Stimulated activated CD8-positive, alpha-beta memory T cell treated with anti-CD3 and anti-CD28 coated beads, Interleukin-2, amount 100 ng/mL, for 48 hours (primary cell): Measurements from ENCODE around the gene ADAP2.
"Not testable (repeated sequence)": the region's sequence is repeated elsewhere in the genome, so short reads cannot be mapped to it uniquely, and the experiment has no call there.

ENCODE experiments used
- DNase-seq, 2 donors: peaks; one replicate each; pipeline ENCODE4 v3.0.0-alpha.2; 2020; ENCODE audit warnings: low read depth in 2 of 2

ADAP2 gene

DNA sequence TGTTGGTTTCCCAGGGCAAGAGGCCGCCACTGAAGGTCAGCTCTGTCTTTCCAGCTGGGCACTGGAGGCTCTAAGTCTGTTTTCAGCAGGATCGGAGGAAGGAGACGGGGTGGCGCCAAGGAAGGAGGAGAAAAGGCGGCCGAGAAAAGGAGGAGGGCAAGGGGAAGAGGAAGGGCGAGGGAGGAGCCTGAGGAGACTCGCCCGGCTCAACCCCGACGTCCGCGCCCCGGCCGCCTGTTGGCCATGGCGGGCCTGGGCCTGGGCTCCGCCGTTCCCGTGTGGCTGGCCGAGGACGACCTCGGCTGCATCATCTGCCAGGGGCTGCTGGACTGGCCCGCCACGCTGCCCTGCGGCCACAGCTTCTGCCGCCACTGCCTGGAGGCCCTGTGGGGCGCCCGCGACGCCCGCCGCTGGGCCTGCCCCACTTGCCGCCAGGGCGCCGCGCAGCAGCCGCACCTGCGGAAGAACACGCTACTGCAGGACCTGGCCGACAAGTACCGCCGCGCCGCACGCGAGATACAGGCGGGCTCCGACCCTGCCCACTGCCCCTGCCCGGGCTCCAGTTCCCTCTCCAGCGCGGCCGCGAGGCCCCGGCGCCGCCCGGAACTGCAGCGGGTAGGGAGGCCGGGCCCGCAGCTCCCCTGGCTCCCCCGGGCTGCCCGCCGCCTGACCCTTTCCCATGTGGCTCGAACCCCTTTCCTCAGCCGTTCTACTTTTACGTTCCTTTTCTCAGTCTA, 49.3 kb downstream of the ADAP2 start, which contains the start of gene RNF135:
Gene RNF135, plus strand, starts transcription at position 209 of the 737 bp plus-strand sequence. Its CDS starts 35 bp downstream, at position 244.
- DNase-seq = peak; percentile 40 to 45

DNA sequence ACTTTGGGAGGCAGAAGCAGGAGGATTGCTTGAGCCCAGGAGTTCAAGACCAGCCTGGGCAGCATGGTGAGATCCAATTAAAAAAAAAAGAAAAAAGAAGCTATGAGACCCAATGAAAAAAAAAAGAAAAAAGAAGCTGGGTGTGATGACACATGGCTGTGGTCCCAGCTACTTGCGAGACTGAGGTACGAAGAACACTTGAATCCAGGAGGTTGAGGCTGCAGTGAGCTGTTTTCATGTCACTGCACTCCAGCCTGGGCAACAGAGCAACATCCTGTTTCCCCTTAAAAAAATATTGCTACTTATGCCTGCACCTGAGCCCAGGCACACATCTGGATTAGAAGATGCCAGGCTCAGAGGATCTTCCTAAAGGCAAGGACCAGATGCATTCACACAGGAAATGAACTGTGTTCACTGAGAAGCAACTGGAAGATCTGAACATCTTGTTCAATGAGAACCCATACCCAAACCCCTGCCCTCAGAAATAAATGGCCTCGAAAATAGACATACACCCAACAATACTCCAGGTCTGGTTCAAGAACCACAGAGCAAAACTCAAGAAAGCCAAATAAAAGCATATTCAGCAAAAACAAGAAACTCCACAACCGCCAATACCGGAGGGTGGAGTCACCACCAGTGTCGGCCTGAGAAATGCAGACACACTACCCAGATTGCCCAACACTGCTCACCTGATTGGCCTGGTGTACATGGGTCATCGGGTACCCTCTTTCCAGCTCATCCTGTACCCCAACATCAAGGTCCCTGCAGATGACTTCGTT, 53.5 kb downstream of the ADAP2 start:
- no peak for DNase-seq

DNA sequence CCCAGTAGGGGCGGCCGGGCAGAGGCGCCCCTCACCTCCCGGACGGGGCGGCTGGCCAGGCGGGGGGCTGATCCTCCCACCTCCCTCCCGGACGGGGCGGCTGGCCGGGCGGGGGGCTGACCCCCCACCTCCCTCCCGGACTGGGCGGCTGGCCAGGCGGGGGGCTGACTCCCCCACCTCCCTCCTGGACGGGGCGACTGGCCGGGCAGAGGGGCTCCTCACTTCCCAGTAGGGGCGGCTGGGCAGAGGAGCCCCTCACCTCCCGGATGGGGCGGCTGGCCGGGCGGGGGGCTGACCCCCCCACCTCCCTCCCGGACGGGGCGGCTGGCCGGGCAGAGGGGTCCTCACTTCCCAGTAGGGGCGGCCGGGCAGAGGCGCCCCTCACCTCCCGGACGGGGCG, 58.2 kb downstream of the ADAP2 start:
- not testable (repeated sequence) for DNase-seq

GRCh38 chr17:30981531-30982519, 60.1 kb downstream of the ADAP2 start:
- DNase-seq = no peak

DNA sequence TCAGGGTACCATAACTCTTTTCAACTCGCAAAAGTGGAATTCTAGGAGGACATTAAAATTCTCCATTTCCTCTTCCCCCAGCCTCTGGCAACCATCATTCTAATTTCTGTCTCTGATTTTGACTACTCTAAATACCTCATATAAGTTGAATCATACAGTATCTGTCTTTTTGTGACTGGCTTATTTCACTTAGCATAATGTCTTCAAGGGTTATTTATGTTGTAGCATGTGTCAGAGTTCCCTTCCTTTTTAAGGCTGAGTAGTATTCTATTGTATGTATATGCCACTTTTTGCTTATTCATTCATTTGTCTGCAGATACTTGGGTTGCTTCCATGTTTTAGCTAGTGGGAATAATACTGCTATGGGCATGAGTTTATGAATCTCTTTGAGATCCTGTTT, 61.1 kb downstream of the ADAP2 start:
- DNase-seq = no peak

- DNase-seq = no peak
These were observed 68.7 kb downstream of the ADAP2 start for GRCh38 chr17:30990458-30990857.

- no peak for DNase-seq
These were observed 70.8 kb downstream of the ADAP2 start for GRCh38 chr17:30992551-30992950.

- no peak for DNase-seq
These were observed 73.6 kb downstream of the ADAP2 start for GRCh38 chr17:30995347-30995746.

DNA sequence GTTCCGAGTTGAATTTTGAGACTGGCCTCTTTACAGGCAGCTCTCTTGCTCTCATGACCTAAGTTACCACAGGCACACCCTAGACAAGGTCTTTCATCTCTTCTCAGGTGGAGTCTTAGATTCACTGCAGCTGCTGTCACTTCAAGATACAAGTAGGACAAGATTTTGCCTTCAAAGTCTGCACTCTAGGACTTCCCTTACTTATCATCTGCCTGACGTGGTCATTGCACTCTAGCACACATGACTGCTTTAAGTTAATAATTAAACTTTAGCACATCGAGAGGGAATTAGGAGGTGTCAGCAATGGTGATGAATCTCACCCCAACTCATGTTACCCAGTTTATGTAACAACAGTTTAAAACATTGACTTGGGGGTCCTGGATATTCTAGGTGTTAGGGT, 74.7 kb downstream of the ADAP2 start:
- DNase-seq = no peak

DNA sequence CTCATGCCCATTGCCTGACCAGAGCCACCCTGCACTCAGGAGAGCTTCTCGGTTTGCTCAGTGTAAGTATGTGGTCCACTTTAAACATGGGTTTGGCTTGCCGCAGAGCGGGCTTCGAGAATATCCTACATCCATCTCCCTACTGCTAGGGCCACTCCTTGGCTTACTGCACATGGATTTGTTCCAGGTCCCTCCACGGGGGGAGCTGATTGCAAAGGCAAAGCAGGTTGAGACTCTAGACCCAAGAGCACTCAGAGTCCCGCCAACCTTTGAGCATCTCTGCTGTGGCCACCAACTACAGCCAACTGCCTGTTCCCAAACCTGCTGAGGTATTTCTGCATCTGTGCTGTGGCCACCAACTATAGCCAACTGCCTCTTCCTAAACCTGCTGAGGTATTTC, 75.5 kb downstream of the ADAP2 start:
- DNase-seq = no peak

DNA sequence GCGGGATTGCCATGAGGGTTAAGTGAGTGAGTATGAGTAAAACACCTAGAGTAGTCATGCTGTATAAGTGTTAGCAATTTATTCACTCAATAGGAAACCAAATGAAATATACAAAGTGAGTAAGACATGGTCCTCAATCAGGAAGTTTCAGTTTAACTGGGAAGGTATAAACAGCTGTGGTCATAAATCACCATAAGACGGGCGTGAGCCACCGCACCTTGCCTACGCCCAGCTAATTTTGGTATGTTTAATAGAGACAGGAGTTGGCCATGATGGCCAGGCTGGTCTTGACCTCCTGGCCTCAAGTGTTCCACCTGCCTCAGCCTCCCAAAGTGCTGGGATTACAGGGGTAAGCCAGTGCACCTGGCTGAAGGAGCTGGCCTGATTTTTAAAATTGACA, 76.1 kb downstream of the ADAP2 start:
- no peak for DNase-seq

DNA sequence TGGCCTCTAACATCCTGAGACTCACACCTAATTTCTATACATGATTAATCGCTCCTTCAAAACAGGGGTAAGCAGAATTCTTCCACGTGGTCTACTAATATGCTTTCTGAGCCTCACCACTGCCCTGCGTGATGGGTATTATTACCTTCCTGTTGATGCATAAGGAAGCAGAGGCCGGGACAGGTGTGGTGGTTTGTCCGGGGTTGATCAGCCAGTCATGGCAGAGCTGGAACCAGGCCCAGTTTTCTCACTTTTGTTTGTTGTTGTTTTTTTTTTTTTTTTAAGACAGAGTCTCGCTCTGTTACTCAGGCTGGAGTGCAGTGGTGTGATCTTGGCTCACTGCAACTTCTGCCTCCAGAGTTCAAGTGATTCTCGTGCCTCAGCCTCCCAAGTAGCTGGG, 80.3 kb downstream of the ADAP2 start:
- DNase-seq = no peak

DNA sequence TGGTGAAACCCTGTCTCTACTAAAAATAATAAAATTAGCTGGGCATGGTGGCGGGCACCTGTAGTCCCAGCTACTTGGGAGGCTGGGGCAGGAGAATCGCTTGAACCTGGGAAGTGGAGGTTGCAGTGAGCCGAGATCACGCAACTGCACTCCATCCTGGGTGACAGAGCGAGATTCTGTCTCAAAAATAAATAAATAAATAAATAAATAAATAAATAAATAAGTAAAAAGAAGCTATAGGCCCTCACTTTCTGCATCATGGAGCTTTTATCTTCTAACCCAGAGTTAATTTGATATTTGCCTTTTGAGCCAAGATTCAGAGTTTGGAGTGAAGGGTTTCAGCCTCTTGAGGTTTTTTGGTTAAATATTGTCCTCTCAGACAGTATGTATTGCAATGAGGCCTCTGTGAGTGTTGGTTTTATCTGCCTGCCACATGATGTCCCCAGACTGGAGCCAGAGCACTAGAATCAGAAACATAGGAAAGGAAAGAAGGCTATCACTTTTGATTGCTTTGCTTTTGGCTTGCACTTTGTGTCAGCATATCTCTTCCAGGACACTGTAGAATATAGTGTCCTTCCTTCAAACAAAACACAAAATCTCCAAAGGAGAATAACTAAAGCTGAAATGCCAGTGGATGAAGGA, 81.6 kb downstream of the ADAP2 start:
- DNase-seq = no peak

- DNase-seq = no peak
These were observed 82.4 kb downstream of the ADAP2 start for GRCh38 chr17:31004160-31004559.

GRCh38 chr17:31007695-31008373, 86.1 kb downstream of the ADAP2 start:
- no peak for DNase-seq

DNA sequence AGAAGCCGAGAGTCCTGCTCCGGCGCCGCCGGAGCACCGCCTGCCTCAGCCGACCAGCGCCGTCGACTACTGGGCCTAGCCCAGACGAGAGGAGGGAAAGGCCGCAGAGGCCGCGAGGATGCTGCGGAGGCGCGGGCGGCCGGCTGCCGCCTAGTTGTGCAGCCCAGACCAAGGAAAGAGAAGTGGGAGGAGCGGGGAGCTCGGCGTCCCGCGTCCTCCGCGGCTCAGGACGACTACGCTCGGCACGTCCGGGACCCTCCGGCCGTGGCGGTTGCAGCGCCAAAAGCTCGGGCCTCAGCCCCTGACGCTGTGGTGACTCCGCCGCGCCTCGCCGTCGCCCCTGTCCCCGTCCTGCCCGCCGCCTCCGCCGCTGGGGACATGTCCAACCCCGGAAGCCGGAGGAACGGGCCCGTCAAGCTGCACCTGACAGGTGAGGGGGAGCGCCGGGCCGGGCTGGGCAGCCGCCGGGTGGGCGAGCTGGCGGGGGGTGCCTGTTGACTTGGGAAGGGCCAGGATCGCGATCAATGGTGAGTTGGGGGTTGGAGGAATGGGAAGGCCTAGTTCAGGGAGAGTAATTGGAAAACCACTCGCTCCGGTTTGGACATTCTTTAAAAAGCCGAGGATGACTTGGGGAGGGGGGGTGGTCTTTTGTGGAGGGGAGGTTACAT, 86.8 kb downstream of the ADAP2 start:
- DNase-seq = peak; percentile 30 to 34
